Body of pancreas (tissue), 4 donors: Measurements from ENCODE around the gene SYNE1. TPM values are rescaled to one million over a fixed set of nuclear protein-coding genes. Genes with fewer than 3 reads are reported as not detected.

Experiments
- ATAC-seq: fragments of 150-250 bp; one replicate; pipeline ENCODE4 v1.9.1; 2016
- DNase-seq, 4 donors: peaks; one replicate each; pipeline ENCODE4 v3.0.0-alpha.2; 2019
- H3K27ac ChIP-seq, 4 donors: fragments of 200-600 bp; sonication (generic); 1 replicate in 3 of 4; 2 replicates in 1 of 4; pipeline versions ENCODE4 v1.5.1 to v1.6.1; 2016 to 2019; ENCODE audit warnings: mild to moderate bottlenecking in 1 of 4, mixed read lengths in 1 of 4, moderate library complexity in 1 of 4
- H3K27me3 ChIP-seq, 2 donors: fragments of 200-600 bp; sonication (generic); one replicate each; pipeline ENCODE4 v1.6.0; 2016; ENCODE audit warnings: mild to moderate bottlenecking in 1 of 2
- H3K36me3 ChIP-seq, 2 donors: fragments of 200-600 bp; sonication (generic); replicated peaks in 1 of 2; 2 replicates each; pipeline ENCODE4 v1.5.1; 2016; ENCODE audit warnings: low read depth in 2 of 2; ENCODE audit not compliant: insufficient read depth in 1 of 2
- H3K4me1 ChIP-seq: fragments of 200-600 bp; sonication (generic); one replicate; pipeline ENCODE4 v1.6.0; 2016
- H3K4me3 ChIP-seq, 2 donors: fragments of 200-600 bp; sonication (generic); 1 replicate in 1 of 2; 2 replicates in 1 of 2; pipeline ENCODE4 v1.5.1; 2016 to 2019
- H3K9me3 ChIP-seq, 3 donors: fragments of 200-600 bp; sonication (generic); 1 replicate in 2 of 3; 2 replicates in 1 of 3; pipeline ENCODE4 v1.5.1; 2016
- POLR2A ChIP-seq, 3 donors: fragments of 450-650 bp; IDR thresholded peaks; one replicate each; pipeline ENCODE4 v1.6.1; 2016; ENCODE audit warnings: antibody characterized with exemption in 3 of 3, mild to moderate bottlenecking in 2 of 3
- WGBS, 2 donors: methylation state at CpG; one replicate each; pipeline ENCODE4 v1.1.5; 2017; 5-methylcytosine and 5-hydroxymethylcytosine counted together
- intact Hi-C: fragments of 100-400 bp; cut with DNase I; formaldehyde crosslinking; loops from one replicate; pipeline ENCODE4 v1.15.1; 2023
- total RNA-seq, 2 donors: library from RNA; depleted of rRNA; stranded (reverse); fragments of >200 nt; gene quantifications; one replicate each; pipeline ENCODE4 v1.1.0, GENCODE V29; 2016
- TF ChIP-seq, protein P1 (sequence below), 7 experiments: fragments of 450-650 bp in 4 of 7; fragments of 200-600 bp in 3 of 7; sonication (generic) in 3 of 7; IDR thresholded peaks; one replicate each; pipeline ENCODE4 v1.5.1; 2016 to 2019; ENCODE audit warnings: antibody characterized with exemption in 7 of 7

SYNE1 gene
- total RNA-seq, 2 donors from 2014 or later, result 109 to 123 TPM

DNA sequence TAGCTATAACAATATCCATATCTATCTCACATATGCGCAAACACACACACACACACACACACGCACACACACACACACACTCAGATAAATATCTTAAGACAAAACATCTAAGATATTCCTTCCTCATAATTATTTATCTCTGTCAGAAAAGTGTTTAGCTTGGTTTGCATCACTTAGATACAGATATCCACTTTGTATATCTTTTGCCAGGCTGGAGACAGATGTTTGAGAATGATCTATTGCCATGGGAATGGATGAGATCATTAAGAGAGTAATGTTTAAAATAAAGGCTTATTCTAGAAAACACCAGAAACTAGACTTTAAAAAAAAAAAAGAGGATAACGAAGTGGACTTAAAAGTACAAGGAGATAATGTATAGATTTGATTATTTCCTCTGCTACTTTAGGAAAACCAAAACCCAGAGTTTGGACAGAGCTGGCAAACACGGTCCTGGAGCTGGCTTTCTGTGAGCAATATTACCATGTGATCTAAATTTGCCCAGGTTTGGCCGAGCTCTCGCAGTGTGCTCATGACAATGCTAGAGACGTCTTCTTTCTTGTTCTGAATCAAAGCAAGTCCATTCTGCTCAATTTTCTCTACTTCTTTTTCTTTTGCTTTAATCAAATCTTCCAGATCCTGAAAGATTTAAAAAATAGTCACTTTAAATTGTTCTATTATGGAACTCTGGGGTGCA lies 411.8 kb downstream of the SYNE1 start:
- Histone ChIP-seq H3K27me3 (no peaks in the 10 kb centered on the region), H3K36me3 (peaks cover 2 to 26% of the 10 kb centered on the region in 2 donors), H3K4me1 (no peaks in the 10 kb centered on the region), H3K27ac (no peak overlapping the region), H3K9me3 (peaks cover 0 to 6% (median 0%) of the 10 kb centered on the region in 3 donors), H3K4me3 (no peak overlapping the region)
- TF ChIP-seq POLR2A (IDR thresholded peaks at IDR 0.05), result no peak
- TF ChIP-seq, protein P1, sequence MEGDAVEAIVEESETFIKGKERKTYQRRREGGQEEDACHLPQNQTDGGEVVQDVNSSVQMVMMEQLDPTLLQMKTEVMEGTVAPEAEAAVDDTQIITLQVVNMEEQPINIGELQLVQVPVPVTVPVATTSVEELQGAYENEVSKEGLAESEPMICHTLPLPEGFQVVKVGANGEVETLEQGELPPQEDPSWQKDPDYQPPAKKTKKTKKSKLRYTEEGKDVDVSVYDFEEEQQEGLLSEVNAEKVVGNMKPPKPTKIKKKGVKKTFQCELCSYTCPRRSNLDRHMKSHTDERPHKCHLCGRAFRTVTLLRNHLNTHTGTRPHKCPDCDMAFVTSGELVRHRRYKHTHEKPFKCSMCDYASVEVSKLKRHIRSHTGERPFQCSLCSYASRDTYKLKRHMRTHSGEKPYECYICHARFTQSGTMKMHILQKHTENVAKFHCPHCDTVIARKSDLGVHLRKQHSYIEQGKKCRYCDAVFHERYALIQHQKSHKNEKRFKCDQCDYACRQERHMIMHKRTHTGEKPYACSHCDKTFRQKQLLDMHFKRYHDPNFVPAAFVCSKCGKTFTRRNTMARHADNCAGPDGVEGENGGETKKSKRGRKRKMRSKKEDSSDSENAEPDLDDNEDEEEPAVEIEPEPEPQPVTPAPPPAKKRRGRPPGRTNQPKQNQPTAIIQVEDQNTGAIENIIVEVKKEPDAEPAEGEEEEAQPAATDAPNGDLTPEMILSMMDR (IDR thresholded peaks at IDR 0.05), result no peak
- ATAC-seq, result no peak
- WGBS, 2 donors, result 79 to 84% methylated on average over 7 of the region's 7 CpGs
- intact Hi-C loops, result no loop called here
- DNase-seq, result no peak

DNA sequence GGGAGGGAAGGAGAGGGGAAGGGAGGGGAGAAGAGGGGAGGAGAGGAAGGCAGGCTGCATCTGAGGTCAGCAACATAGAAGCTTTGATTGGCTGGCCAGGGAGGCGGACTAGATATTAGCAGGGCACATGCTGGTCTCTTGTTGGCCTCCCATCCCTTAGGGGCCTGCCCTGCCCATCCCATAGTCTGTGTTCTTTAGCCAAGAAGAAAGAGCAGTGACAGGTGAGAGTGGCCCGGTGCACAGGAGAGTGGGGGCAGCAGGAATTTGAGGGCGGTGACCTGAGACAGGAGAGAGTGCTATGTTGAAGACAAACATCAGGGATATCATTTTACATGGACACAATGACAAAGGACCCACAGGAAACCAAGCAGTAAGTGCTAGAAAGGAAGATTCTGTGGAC lies 413.5 kb downstream of the SYNE1 start:
- intact Hi-C loops, result no loop called here
- H3K4me1 ChIP-seq, result no peaks in the 10 kb centered on the region
- no peak for DNase-seq
- TF ChIP-seq, protein P1 (IDR thresholded peaks at IDR 0.05), result no peak
- TF ChIP-seq POLR2A (IDR thresholded peaks at IDR 0.05), result no peak
- no peak overlapping the region for H3K4me3 ChIP-seq
- H3K27ac ChIP-seq, result no peak overlapping the region
- peaks cover 0 to 25% of the 10 kb centered on the region in 2 donors for H3K36me3 ChIP-seq
- no peak for ATAC-seq
- peaks cover 0 to 6% (median 0%) of the 10 kb centered on the region in 3 donors for H3K9me3 ChIP-seq
- WGBS, 2 donors, result 80 to 90% methylated on average over 3 of the region's 3 CpGs
- no peaks in the 10 kb centered on the region for H3K27me3 ChIP-seq

DNA sequence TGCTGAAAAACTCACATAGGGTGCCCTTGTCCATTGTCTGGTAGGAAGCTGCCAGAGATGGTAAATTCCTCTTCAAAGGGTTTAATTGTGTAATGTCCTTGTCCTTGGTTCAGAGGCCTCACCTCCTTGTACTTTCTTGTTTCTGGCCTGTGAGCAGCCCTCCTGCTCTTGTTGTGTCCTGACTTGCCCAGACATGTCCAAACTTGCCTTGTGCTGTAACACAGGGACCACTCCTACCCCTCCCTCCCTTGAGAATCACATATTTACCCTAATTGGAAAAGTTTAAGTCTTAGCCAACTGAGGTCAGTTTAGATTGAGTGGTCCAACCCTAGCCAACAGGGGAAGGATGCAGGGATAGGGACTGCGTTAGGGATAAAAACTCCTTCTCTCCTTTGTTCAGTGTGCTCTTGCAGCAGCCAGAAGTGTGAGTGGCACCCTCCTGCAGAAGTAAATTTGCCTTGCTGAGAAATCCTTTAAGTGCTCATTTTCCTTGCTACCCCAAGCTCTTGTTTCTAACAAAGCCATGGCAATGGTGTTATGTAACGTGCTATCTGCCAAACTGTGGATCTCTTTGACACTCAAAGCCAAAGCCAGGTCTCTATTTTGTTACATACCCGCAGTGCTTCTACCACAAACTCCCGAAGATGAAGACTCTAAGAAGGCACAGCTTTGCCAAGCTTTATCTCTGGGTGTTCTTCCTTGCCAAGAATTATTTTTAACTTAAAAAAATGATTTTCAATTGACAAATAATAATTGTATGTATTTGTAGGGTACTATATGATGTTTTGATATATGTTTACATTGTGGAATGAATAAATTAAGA lies 415.1 kb downstream of the SYNE1 start:
- intact Hi-C loops, result no loop called here
- Histone ChIP-seq H3K36me3 (peaks cover 0 to 34% of the 10 kb centered on the region in 2 donors), H3K27ac (no peak overlapping the region), H3K4me1 (no peaks in the 10 kb centered on the region), H3K27me3 (no peaks in the 10 kb centered on the region), H3K4me3 (no peak overlapping the region), H3K9me3 (peaks cover 0 to 6% (median 0%) of the 10 kb centered on the region in 3 donors)
- DNase-seq, result no peak
- no peak for ATAC-seq
- 96 to 97% methylated on average over 4 of the region's 4 CpGs for WGBS, 2 donors
- TF ChIP-seq POLR2A (IDR thresholded peaks at IDR 0.05), result no peak
- TF ChIP-seq, protein P1 (IDR thresholded peaks at IDR 0.05), result no peak

DNA sequence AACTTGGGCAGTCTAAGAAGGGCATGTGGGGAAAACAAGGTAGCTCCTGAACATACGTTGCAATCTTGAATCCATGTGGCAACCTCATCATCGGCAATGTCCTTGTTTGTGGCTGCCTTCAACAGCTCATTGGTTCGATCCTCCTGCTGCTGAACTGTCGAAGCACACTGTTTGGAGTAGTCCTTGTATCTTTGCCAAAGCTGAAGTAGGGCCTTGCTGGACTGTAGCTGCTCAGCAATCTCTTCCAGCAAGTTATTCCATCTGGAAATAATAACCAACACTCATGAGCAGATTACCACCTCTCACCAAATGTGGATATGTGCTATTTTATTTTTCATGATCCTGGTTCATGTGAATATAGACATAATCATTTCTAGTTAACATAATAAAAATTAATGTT lies 416.4 kb downstream of the SYNE1 start:
- DNase-seq (no peak), ATAC-seq (no peak)
- intact Hi-C loops, result no loop called here
- 85 to 96% methylated on average over 4 of the region's 4 CpGs for WGBS, 2 donors
- peaks cover 0 to 34% of the 10 kb centered on the region in 2 donors for H3K36me3 ChIP-seq
- H3K4me1 ChIP-seq, result no peaks in the 10 kb centered on the region
- no peak overlapping the region for H3K27ac ChIP-seq
- H3K27me3 ChIP-seq, result no peaks in the 10 kb centered on the region
- no peak for TF ChIP-seq POLR2A (IDR thresholded peaks at IDR 0.05)
- TF ChIP-seq, protein P1 (IDR thresholded peaks at IDR 0.05), result no peak
- H3K4me3 ChIP-seq, result no peak overlapping the region
- H3K9me3 ChIP-seq, result peaks cover 0 to 6% (median 0%) of the 10 kb centered on the region in 3 donors
